ENCODE data around the gene NCBP2L.

The NCBP2L gene

DNA sequence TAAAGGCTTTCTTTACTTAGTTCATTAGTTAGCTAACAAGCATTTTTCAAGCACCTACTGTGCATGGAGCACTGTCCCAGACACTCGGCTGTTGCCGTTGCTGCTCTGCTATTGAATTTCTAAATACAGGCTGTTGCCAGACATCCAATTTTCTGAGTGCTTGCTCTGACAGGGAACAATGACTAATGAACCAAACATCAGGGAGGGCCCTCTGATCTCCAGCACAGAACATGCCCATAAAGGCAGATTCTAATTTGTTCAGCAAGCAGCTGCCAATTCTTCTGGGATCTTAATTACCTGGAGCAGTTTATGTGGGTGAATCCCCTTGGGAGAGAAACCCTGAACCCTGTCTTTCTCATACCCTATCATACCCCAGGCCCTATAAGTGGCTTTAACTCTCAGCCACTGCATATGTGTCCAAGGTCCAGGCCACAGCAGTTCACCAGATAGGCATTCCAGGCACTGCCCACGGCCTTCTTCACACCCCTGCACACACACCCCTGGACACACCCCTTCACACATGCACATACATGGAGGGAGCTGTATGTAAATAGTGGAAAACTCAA, 29.9 kb upstream of the NCBP2L start:
- H2BK120ac ChIP-seq (ENCODE audit: low read depth, low read length) = no peak overlapping the region
- DNase-seq (ENCODE audit: low spot score) = no peak
- WGBS, 2 donors (ENCODE audit: extremely low coverage in 2 of 2, insufficient read length in 2 of 2, insufficient replicate concordance in 1 of 2) = no CpG with 5 or more reads among the region's 3 CpGs

DNA sequence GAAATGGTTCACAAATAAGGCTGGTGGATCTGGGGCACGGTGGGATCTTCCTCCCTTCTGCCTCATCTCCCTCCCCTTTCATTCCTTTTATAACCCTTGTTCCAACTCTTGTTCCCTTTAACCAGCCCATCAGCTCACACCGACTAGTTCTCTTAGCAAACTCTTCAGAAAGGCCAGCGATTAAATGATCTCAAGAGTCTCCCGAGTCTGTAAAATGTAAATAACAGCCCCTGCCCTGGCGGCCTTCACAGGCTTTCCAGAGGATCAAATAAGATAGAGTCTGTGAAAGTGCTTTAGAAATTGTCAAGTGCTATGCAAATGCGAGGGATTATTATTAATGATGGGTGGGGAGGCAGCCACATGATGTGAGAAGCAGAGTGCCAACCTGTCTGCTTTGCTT, 29.0 kb upstream of the NCBP2L start:
- H3K79me1 ChIP-seq (ENCODE audit: low read depth, low read length) = no peaks in the 10 kb centered on the region
- no peak overlapping the region for H3K4me3 ChIP-seq (ENCODE audit: low read length in 2 of 2)
- no peak overlapping the region for H2BK5ac ChIP-seq (ENCODE audit: low read length)
- H3K23ac ChIP-seq (ENCODE audit: low read depth, low read length, poor library complexity) = no peak overlapping the region
- H3K18ac ChIP-seq (ENCODE audit: low read length) = no peak overlapping the region
- no peak overlapping the region for H4K91ac ChIP-seq (ENCODE audit: low read depth, low read length, poor library complexity)
- no peak overlapping the region for H3K14ac ChIP-seq (ENCODE audit: low read length)
- DNase-seq (ENCODE audit: low spot score) = no peak
- H3K9me3 ChIP-seq (replicated peaks in 1 of 2; ENCODE audit: control insufficient read depth in 2 of 2, insufficient read depth in 1 of 2, low read depth in 1 of 2, low read length in 2 of 2) = no peaks in the 10 kb centered on the region
- no peak overlapping the region for H3K27ac ChIP-seq (replicated peaks; ENCODE audit: low read length)
- H3K27me3 ChIP-seq (ENCODE audit: control insufficient read depth in 3 of 3, insufficient read depth in 3 of 3, low read depth in 1 of 3, low read length in 3 of 3) = peaks cover 0 to 69% (median 0%) of the 10 kb centered on the region in 3 experiments
- no peak overlapping the region for H3K9ac ChIP-seq (ENCODE audit: low read depth, low read length, poor library complexity)
- WGBS, 2 donors (ENCODE audit: extremely low coverage in 2 of 2, insufficient read length in 2 of 2, insufficient replicate concordance in 1 of 2) = no CpG with 5 or more reads among the region's 6 CpGs
- H3K4me1 ChIP-seq (ENCODE audit: control insufficient read depth in 2 of 2, insufficient read depth in 1 of 2, low read depth in 1 of 2, low read length in 2 of 2) = peaks cover 0 to 6% of the 10 kb centered on the region in 2 donors
- no peak overlapping the region for H2AK5ac ChIP-seq (ENCODE audit: low read depth, low read length)
- no peak overlapping the region for H3K4ac ChIP-seq (ENCODE audit: low read length)
- H3K4me2 ChIP-seq (ENCODE audit: insufficient read depth, low read length, poor library complexity, severe bottlenecking) = no peak overlapping the region
- H2BK15ac ChIP-seq (ENCODE audit: low read length) = no peak overlapping the region
- no peak overlapping the region for H2BK12ac ChIP-seq (ENCODE audit: low read length)
- no peak overlapping the region for H4K8ac ChIP-seq (ENCODE audit: low read depth, low read length)
- no peak overlapping the region for H2BK120ac ChIP-seq (ENCODE audit: low read depth, low read length)
- no peaks in the 10 kb centered on the region for H3K36me3 ChIP-seq (replicated peaks in 1 of 2; ENCODE audit: control insufficient read depth in 2 of 2, insufficient read depth in 2 of 2, low read length in 2 of 2)
- H2AFZ ChIP-seq (ENCODE audit: low read length) = no peak overlapping the region

More for the DNA sequence above, 29.9 kb upstream of the NCBP2L start:
- Histone ChIP-seq H2AK5ac (ENCODE audit: low read depth, low read length) (no peak overlapping the region), H3K4me2 (ENCODE audit: insufficient read depth, low read length, poor library complexity, severe bottlenecking) (no peak overlapping the region), H3K27me3 (ENCODE audit: control insufficient read depth in 3 of 3, insufficient read depth in 3 of 3, low read depth in 1 of 3, low read length in 3 of 3) (peaks cover 0 to 69% (median 0%) of the 10 kb centered on the region in 3 experiments), H2BK15ac (ENCODE audit: low read length) (no peak overlapping the region), H2BK5ac (ENCODE audit: low read length) (no peak overlapping the region), H2BK12ac (ENCODE audit: low read length) (no peak overlapping the region), H3K18ac (ENCODE audit: low read length) (no peak overlapping the region), H3K4me1 (ENCODE audit: control insufficient read depth in 2 of 2, insufficient read depth in 1 of 2, low read depth in 1 of 2, low read length in 2 of 2) (peaks cover 0 to 8% of the 10 kb centered on the region in 2 donors), H2AFZ (ENCODE audit: low read length) (no peak overlapping the region), H3K23ac (ENCODE audit: low read depth, low read length, poor library complexity) (no peak overlapping the region), H3K27ac (replicated peaks; ENCODE audit: low read length) (no peak overlapping the region), H3K79me1 (ENCODE audit: low read depth, low read length) (no peaks in the 10 kb centered on the region), H3K4ac (ENCODE audit: low read length) (no peak overlapping the region), H3K36me3 (replicated peaks in 1 of 2; ENCODE audit: control insufficient read depth in 2 of 2, insufficient read depth in 2 of 2, low read length in 2 of 2) (no peaks in the 10 kb centered on the region), H4K8ac (ENCODE audit: low read depth, low read length) (no peak overlapping the region), H3K4me3 (ENCODE audit: low read length in 2 of 2) (no peak overlapping the region), H4K91ac (ENCODE audit: low read depth, low read length, poor library complexity) (no peak overlapping the region), H3K9ac (ENCODE audit: low read depth, low read length, poor library complexity) (no peak overlapping the region), H3K9me3 (replicated peaks in 1 of 2; ENCODE audit: control insufficient read depth in 2 of 2, insufficient read depth in 1 of 2, low read depth in 1 of 2, low read length in 2 of 2) (no peaks in the 10 kb centered on the region), H3K14ac (ENCODE audit: low read length) (no peak overlapping the region)

DNA sequence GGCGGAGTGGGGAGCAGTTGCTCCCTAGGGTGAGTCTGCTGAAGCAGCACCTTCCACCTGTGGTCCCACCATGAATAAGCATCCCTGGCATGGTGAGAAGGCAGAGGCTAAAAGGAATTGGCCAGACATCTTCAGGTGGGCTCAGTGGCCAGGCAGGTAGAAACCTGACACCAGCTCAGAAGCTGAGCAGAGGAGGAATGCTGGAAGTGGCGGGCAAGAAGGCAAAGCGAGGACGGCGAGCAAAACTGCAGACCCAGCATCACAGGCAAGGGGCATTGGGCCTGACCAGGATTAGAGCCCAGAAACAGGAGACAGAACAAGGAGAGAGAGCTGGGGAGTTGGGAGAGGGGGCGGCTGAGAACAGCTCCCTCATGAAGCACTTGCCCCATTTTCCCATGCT, 27.3 kb upstream of the NCBP2L start:
- Histone ChIP-seq H3K18ac (ENCODE audit: low read length) (no peak overlapping the region), H3K23ac (ENCODE audit: low read depth, low read length, poor library complexity) (no peak overlapping the region), H3K27me3 (ENCODE audit: control insufficient read depth in 3 of 3, insufficient read depth in 3 of 3, low read depth in 1 of 3, low read length in 3 of 3) (peaks cover 0 to 61% (median 0%) of the 10 kb centered on the region in 3 experiments), H2BK15ac (ENCODE audit: low read length) (no peak overlapping the region), H3K4me2 (ENCODE audit: insufficient read depth, low read length, poor library complexity, severe bottlenecking) (no peak overlapping the region), H3K4me1 (ENCODE audit: control insufficient read depth in 2 of 2, insufficient read depth in 1 of 2, low read depth in 1 of 2, low read length in 2 of 2) (peaks cover 0 to 6% of the 10 kb centered on the region in 2 donors), H2AFZ (ENCODE audit: low read length) (no peak overlapping the region), H2BK5ac (ENCODE audit: low read length) (no peak overlapping the region), H2BK120ac (ENCODE audit: low read depth, low read length) (no peak overlapping the region), H4K91ac (ENCODE audit: low read depth, low read length, poor library complexity) (no peak overlapping the region), H3K9ac (ENCODE audit: low read depth, low read length, poor library complexity) (no peak overlapping the region), H3K4me3 (ENCODE audit: low read length in 2 of 2) (no peak overlapping the region), H3K36me3 (replicated peaks in 1 of 2; ENCODE audit: control insufficient read depth in 2 of 2, insufficient read depth in 2 of 2, low read length in 2 of 2) (no peaks in the 10 kb centered on the region), H3K4ac (ENCODE audit: low read length) (no peak overlapping the region), H2AK5ac (ENCODE audit: low read depth, low read length) (no peak overlapping the region), H3K9me3 (replicated peaks in 1 of 2; ENCODE audit: control insufficient read depth in 2 of 2, insufficient read depth in 1 of 2, low read depth in 1 of 2, low read length in 2 of 2) (no peaks in the 10 kb centered on the region), H3K14ac (ENCODE audit: low read length) (no peak overlapping the region), H3K27ac (replicated peaks; ENCODE audit: low read length) (no peak overlapping the region), H3K79me1 (ENCODE audit: low read depth, low read length) (no peaks in the 10 kb centered on the region), H4K8ac (ENCODE audit: low read depth, low read length) (no peak overlapping the region), H2BK12ac (ENCODE audit: low read length) (no peak overlapping the region)
- no CpG with 5 or more reads among the region's 6 CpGs for WGBS, 2 donors (ENCODE audit: extremely low coverage in 2 of 2, insufficient read length in 2 of 2, insufficient replicate concordance in 1 of 2)
- no peak for DNase-seq (ENCODE audit: low spot score)

DNA sequence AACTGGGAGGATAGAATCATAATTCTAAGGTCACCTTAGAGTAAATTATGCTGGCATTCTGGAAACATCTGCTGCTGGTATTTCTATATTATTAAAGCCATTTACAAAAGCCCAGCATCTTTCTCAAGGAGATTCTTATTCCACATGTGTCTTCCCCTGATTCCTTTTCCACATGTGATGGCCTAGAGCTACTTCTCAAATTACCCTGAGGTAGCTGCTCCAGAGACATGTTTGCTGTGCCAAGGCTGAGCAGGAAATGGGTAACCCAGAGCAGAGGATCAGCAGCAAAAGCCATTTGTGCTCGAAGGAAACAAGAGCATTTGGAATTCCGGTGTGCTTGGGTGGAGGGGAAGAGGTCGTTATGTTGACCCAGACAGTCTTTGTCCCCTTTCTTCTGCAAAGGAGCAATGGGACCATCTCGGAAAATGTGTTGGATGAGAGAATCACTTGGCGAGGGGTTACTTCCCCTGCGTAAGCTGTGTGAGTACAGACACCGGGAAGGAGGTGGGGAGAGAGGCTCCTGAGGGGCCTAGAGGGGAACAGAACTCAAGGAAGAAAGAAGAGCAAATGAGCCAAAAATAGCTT, 26.6 kb upstream of the NCBP2L start:
- H3K9me3 ChIP-seq (replicated peaks in 1 of 2; ENCODE audit: control insufficient read depth in 2 of 2, insufficient read depth in 1 of 2, low read depth in 1 of 2, low read length in 2 of 2) = no peaks in the 10 kb centered on the region
- no peak overlapping the region for H3K27ac ChIP-seq (replicated peaks; ENCODE audit: low read length)
- no peak overlapping the region for H3K4me3 ChIP-seq (ENCODE audit: low read length in 2 of 2)
- H3K27me3 ChIP-seq (ENCODE audit: control insufficient read depth in 3 of 3, insufficient read depth in 3 of 3, low read depth in 1 of 3, low read length in 3 of 3) = peaks cover 0 to 59% (median 0%) of the 10 kb centered on the region in 3 experiments
- no peak overlapping the region for H3K9ac ChIP-seq (ENCODE audit: low read depth, low read length, poor library complexity)
- H4K91ac ChIP-seq (ENCODE audit: low read depth, low read length, poor library complexity) = no peak overlapping the region
- H2BK12ac ChIP-seq (ENCODE audit: low read length) = no peak overlapping the region
- H3K79me1 ChIP-seq (ENCODE audit: low read depth, low read length) = no peaks in the 10 kb centered on the region
- H3K4ac ChIP-seq (ENCODE audit: low read length) = no peak overlapping the region
- no peak overlapping the region for H2BK15ac ChIP-seq (ENCODE audit: low read length)
- H4K8ac ChIP-seq (ENCODE audit: low read depth, low read length) = no peak overlapping the region
- H2AFZ ChIP-seq (ENCODE audit: low read length) = no peak overlapping the region
- H2BK5ac ChIP-seq (ENCODE audit: low read length) = no peak overlapping the region
- H3K18ac ChIP-seq (ENCODE audit: low read length) = no peak overlapping the region
- no peak overlapping the region for H2AK5ac ChIP-seq (ENCODE audit: low read depth, low read length)
- H3K4me2 ChIP-seq (ENCODE audit: insufficient read depth, low read length, poor library complexity, severe bottlenecking) = no peak overlapping the region
- no peak for DNase-seq (ENCODE audit: low spot score)
- no peaks in the 10 kb centered on the region for H3K36me3 ChIP-seq (replicated peaks in 1 of 2; ENCODE audit: control insufficient read depth in 2 of 2, insufficient read depth in 2 of 2, low read length in 2 of 2)
- no CpG with 5 or more reads among the region's 7 CpGs for WGBS, 2 donors (ENCODE audit: extremely low coverage in 2 of 2, insufficient read length in 2 of 2, insufficient replicate concordance in 1 of 2)
- no peak overlapping the region for H3K23ac ChIP-seq (ENCODE audit: low read depth, low read length, poor library complexity)
- no peak overlapping the region for H2BK120ac ChIP-seq (ENCODE audit: low read depth, low read length)
- H3K4me1 ChIP-seq (ENCODE audit: control insufficient read depth in 2 of 2, insufficient read depth in 1 of 2, low read depth in 1 of 2, low read length in 2 of 2) = peaks cover 0 to 6% of the 10 kb centered on the region in 2 donors
- no peak overlapping the region for H3K14ac ChIP-seq (ENCODE audit: low read length)
